ENCODE measurements around the gene PHLPP1.

The PHLPP1 gene

DNA sequence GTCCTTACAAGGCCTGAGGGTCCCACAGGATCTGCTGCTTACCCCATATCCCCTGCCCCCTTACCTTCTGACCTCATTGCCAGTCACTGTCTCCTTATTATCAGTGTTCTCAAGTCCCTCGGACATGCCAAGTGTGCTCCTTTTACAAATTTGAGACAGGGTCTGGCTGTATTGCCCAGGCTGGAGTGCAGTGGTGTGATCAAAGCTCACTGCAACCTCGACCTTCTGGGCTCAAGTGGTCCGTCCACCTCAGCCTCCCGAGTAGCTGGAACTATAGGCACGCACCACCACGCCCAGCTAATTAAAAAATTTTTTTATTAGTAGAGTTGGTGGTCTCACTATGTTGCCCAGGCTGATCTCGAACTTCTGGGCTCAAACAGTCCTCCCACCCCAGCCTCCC, 141.0 kb downstream of the PHLPP1 start:
- no peak for DNase-seq

GRCh38 chr18:62857263-62857976, 142.1 kb downstream of the PHLPP1 start:
- DNase-seq, result no peak

GRCh38 chr18:62860062-62860461, 144.7 kb downstream of the PHLPP1 start:
- no peak for DNase-seq

- no peak for DNase-seq
These were observed 147.1 kb downstream of the PHLPP1 start for GRCh38 chr18:62862466-62862865.

DNA sequence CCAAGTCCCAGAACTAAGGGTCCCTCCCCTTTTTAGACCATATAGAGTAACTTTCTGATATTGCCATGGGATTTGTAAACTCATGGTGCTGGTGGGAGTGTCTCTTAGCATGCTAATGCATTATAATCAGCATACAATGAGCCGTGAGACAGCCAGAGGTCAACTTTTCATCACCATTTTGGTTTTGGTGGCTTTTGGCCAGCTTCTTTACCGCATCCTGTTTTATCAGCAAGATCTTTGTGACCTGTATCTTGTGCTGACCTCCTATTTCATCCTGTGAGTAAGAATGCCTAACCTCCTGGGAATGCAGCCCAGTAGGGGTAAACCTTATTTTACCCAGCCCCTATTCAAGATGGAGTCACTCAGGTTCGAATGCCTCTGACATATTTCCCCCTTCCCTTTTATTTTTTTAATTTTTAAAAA, 148.2 kb downstream of the PHLPP1 start:
- no peak for DNase-seq

DNA sequence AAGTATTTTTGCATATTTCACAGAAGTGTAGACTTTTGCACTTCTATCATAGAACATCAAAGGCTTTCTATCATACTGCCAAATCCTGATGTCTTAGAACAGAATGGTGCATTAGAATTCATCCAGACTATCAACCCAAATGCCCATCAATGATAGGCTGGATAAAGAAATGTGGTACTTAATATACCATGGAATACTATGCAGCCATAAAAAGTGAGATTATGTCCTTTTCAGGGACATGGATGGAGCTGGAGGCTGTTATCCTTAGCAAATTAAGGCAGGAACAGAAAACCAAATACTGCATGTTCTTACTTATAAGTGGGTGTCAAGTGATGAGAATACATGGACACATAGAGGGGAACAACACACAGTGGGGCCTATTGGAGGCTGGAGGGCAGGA, 150.2 kb downstream of the PHLPP1 start:
- DNase-seq, result no peak

DNA sequence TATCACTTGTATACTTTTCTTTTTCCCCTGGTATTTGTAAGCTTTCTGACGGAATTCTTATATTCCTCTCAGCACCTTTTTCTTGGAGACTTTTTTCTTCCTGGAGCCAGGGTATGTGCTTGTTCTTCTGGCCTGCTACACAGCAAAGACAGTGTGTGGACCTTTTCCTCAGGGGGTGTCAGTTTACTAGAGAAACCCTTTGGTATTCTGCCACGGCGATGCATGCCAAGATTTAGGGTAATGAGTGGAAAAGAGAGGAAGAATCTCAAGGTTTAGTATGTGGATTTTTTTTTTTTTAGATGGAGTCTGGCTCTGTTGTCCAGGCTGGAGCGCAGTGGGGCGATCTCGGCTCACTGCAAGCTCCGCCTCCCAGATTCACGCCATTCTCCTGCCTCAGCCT, 152.2 kb downstream of the PHLPP1 start:
- DNase-seq, result no peak

- no peak for DNase-seq
These were observed 153.3 kb downstream of the PHLPP1 start for GRCh38 chr18:62868645-62869044.

GRCh38 chr18:62870643-62871042, 155.3 kb downstream of the PHLPP1 start:
- no peak for DNase-seq

DNA sequence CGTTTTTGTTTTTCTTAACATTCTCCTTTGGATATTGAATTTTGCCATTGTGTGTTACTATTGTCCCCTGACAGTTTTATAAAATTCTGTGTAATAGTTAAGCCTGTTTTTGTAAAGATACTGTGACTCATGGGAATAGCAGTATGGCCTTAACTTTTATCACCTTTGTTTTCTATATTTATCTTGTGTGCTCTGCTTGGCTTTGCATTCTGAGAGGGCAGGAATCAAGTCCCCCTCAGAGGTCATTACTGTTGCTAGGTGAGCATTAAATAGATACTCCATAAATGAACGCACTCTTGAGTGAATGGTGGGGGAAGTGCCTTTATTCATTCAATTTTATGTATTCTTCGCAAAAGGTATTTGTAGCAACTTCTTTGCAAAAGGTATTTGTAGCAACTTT, 160.0 kb downstream of the PHLPP1 start:
- no peak for DNase-seq

- no peak for DNase-seq
These were observed 160.8 kb downstream of the PHLPP1 start for GRCh38 chr18:62876111-62876510.

DNA sequence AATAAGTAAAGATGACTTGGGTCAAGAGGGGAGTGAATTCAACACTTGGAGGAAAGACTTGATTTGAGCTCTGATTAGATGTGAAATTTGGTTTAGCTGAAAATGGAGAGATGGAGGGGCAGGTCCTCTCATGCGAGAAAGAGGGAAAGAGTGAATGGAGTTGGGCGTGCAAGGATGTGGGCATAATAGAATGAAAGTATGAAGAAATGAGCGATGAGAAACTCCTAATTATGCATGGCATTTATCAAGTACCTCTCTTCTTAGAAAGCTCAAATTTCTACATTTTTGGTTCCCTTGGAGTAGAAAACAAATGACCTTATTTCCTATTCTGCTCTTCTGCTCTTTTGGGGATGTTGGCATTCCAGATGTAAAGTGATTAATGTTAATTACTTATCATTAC, 161.5 kb downstream of the PHLPP1 start:
- DNase-seq, result no peak

DNA sequence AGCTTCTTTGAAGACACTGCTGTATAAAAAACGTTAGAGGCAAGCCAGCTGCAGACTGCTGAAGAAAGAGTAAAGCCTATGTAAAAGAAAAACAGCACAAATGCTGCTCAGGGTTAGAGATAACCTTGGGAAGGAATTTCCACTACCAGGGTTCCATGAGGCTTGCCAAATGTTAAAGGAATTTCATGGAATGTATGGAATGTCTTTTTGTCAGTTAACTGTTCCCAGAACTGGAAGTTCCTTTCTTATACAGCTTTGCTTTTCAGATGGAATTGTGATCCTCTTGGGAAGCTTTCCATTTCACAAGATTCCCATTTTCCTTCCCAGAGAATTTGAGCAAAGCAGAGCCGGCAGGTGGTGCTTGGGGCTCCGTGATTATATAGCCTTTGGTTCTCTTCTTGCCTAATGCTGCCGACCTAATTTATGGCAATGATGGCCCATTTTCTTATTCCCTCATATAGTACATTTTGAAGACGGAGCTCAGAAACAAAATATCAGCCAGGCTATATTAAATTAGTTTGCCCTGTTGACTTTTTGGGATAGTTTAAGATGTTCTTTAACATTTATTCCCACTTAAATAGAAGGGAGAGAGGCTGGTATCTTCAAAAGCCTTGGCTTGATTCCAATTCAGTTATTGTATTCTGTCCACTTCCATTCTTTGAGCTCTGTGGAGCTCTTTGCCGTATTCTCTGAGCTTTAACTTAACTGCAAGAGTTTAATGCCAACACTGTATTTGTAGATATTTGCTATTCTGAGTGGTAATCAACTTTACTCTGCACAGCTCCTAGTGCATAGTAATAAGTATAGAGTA, 162.3 kb downstream of the PHLPP1 start:
- DNase-seq, result no peak

- no peak for DNase-seq
These were observed 163.0 kb downstream of the PHLPP1 start for GRCh38 chr18:62878305-62878704.

DNA sequence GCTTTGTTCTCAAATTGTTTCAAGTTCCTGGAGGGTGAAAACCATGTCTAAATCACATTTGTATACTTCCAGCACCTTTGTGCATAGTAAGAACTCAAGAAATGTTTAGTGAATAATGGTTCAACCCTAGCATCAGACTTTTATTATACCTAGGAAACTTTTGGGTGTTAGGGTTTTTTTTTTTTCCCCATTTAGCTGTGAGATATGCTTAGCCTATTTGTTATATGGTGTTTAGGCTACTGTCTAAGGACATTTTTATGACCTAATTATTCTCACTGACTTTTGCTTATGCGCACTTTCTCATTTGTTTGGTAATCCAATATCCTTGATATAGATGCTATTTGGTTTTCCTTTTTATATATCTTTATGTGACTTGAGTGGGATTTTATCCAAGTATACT, 164.7 kb downstream of the PHLPP1 start:
- no peak for DNase-seq

DNA sequence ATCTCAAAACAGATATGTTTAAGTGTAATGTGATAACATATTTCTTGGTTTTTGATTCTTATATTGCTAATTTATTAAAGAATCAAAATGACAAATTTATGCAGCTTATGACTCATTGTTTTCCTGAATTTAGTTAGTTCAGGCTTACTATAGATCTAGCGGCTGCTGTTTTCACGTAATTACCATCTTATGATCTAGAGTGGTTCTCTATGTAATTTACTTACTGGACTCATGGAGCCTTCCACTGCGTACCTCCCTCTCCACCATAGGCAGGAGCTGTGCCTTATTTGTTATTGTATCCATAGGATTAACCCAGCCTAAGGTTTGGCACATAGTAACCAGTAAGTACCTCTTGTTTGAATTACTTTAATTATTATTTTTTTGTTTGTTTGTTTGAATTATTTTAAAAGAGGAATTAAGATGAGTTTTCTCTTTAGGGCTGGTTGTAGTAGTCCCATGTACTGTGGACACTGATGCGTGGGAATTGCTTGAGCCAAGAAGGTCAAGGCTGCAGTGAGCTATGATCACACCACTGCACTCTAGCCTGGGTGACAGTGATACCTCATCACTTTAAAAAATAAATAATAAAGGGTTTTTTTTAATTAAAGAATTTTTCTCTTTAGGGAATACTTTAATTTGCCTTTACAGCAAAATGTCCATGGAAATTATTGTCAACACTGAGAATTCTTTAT, 165.5 kb downstream of the PHLPP1 start:
- DNase-seq, result no peak

- DNase-seq, result no peak
These were observed 166.2 kb downstream of the PHLPP1 start for GRCh38 chr18:62881509-62882016.

DNA sequence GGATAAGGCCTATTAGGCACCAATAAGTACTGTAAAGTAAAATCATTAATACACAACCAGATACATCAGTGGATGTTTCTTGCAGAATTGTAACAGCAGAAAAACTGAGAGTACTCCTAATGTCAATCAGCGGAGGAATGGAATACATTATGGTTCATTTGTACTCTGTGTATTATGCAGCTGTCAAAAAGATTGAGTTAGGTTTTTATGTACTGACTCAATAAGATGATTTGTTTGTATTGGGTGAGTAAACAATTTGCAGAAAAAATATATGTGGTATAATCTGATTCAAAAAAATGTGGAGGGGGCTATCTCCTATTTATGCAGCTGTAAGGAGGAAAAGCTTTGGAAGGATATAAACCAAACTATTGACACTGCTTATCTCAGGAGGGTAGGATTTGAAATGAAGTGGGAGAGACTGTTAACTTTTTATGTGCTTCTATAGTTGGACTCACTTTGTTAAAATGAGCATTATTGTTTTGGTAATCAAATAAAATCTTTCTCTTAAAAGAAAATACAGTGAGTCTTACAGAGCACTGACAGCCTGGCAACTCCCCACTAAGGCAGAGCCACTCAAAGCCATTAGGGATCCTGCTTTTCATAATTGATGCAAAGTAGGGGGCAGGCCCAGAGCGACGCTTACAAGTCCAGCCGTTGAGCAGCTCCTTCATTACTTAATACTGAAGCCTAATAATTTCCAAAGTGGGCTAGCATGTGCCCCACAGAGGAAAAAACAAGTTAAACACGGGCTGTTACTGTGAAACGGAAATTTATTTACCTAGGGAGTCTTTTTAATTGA, 168.8 kb downstream of the PHLPP1 start:
- DNase-seq, result no peak

DNA sequence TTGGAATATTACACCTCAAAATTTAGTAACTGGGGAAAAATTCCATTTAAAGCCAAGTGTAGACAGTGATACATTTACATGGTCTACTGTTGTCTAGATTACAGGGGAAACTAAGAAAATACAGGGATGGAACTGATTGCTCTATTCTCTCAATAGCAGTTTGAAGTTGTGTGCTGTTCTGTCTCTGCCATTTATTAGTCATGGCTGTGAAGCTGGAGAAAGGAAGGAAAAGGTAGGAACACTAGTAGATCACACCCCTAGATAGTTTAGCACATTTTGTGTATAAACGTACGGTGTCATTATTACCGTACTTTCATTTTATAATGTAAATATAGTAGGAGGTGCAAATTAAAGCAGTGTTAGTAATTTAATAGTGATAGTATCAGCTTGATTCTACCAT, 170.5 kb downstream of the PHLPP1 start:
- DNase-seq, result no peak

DNA sequence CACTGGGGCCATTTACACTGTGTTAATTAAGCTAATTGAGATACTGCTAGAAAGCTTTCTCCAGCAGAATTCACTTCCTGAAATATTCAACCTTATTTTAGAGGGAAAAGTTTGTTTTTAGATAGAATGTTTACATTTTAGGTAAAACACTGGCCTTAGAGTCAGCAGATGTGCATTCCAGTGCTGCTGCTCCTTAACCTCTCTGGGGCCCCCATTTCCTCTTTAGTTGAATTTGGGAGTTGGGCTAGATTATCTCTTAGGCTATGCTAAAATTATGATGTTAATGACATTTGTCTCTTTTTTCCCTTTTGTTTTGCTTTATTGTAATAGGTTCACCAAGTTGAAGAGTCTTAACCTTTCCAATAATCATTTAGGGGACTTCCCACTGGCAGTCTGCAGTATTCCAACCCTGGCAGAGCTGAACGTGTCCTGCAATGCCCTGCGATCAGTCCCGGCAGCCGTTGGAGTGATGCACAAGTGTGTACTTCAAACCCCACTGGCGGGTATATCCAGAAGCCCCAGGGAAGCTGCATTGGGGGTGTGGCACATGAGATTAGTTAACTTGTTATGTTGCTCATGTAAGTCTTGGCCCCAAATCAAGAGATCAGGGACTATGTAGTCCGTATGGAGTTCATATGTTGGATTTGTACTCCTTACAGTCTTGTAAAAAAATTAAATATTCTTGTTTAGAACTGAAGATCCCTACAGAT, 179.5 kb downstream of the PHLPP1 start:
- DNase-seq, result no peak

DNA sequence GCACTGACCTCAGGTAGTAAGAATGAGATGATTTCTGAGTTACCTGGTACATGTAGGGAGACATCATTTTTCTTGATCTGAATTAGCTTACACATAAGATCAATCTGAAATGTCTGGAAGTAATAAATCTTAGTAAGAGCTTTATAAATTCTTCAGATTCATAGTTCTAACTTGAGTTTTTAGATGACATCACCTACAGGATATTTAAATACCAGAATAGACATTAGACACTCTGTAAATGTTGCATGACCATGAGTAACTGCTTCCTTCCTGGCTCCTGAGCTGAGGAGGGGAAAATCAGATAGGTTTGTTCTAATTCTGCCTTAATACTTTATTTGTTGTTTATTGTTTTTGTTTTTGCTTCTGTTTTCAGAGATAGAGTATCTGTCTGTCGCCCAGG, 181.8 kb downstream of the PHLPP1 start:
- DNase-seq, result no peak

DNA sequence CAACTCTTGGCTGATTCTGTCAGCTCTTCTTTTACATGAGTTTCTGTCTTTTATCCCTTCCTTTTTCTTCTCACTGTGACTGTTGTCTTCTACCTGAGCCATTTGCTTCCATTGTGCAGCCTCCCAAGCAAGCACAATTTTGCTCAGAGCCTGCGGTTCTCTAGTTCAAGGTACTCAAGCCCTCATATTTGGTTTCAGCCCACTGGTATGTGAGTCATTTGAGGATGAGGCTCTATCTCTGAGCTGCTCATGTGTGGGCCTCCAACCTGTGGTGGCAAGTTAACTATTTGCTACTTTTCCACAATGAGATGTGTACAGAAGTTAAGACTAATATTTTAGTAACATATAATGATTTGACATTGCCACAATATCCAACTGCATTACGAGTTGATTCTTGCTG, 183.0 kb downstream of the PHLPP1 start:
- no peak for DNase-seq
